LNCaP clone FGC (cell line): Measurements from ENCODE around the gene ZMIZ1.

Source experiments
- DNase-seq: peaks from one replicate; pipeline ENCODE4 v3.0.0-alpha.2; 2011; ENCODE audit warnings: low read depth
- H3K4me3 ChIP-seq: 2 replicates; pipeline ENCODE4 v1.5.1; 2011; ENCODE audit warnings: mild to moderate bottlenecking, low read depth, low read length, control low read depth
- TF ChIP-seq, protein P1 (sequence below): IDR thresholded peaks from 2 replicates; pipeline ENCODE4 v1.5.1; 2012; ENCODE audit warnings: mild to moderate bottlenecking; ENCODE audit not compliant: control insufficient read depth, insufficient read depth; ENCODE audit errors: extremely low read depth

ZMIZ1 gene

DNA sequence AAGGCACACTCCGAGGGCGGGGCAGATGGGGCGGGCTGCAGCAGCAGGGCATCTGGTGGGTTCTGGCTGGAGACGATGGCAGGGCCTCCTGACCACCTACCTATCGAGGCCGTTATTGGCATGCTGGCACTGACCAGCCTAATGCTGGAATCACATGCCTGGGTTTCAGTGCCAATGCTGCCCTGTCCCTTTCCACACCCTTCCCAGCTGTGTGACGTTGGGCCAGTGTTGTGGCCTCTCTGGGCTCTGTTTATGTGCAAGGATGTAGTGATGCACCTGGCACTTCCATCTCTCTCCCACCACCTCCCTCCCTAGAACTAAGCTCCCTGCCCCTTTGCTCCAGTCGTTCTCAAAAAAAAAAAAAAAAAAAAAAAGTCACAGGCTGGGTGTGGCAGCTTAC is 132.9 kb downstream of the ZMIZ1 start:
- DNase-seq, result no peak
- H3K4me3 ChIP-seq, result no peak overlapping the region
- TF ChIP-seq, protein P1, sequence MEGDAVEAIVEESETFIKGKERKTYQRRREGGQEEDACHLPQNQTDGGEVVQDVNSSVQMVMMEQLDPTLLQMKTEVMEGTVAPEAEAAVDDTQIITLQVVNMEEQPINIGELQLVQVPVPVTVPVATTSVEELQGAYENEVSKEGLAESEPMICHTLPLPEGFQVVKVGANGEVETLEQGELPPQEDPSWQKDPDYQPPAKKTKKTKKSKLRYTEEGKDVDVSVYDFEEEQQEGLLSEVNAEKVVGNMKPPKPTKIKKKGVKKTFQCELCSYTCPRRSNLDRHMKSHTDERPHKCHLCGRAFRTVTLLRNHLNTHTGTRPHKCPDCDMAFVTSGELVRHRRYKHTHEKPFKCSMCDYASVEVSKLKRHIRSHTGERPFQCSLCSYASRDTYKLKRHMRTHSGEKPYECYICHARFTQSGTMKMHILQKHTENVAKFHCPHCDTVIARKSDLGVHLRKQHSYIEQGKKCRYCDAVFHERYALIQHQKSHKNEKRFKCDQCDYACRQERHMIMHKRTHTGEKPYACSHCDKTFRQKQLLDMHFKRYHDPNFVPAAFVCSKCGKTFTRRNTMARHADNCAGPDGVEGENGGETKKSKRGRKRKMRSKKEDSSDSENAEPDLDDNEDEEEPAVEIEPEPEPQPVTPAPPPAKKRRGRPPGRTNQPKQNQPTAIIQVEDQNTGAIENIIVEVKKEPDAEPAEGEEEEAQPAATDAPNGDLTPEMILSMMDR, result no peak

DNA sequence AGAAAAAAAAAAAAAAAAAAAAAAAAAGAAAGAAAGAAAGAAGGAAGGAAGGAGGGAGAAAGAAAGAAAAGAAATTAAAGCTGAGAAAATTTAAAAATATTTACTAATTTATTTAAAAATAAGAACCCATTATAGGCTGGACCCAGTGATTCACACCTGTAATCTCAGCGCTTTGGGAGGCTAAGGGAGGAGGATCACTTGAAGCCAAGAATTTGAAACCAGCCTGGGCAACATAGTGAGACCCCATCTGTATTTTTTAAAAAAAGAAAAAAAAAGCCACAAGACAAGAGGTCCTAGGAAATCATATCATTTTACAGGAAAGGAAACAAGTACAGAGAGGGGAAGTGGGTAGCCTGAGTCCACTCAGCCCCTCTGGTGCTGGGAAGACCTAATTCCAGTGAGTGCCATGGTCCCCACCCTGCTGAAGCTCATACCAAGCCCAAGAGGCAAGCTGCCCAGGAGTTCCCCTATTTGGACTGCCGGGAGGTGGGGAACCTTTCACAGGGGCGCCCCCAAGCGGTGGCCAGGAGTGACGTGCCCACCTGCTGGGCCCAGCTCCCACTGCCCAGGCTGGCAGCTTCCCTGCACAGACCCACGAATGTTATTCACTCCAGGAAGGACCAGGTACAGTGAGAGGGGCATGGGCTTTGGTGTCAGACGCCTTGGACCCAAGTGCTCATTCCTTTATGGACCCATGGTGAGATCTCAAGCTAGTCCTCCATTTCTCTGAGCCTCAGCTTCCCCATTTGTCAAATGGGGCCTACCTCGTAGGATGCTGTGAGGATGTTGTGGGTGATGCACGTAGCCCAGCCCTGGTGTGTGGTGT is 133.6 kb downstream of the ZMIZ1 start:
- no peak overlapping the region for H3K4me3 ChIP-seq
- DNase-seq, result no peak
- TF ChIP-seq, protein P1, result peak; percentile 68

DNA sequence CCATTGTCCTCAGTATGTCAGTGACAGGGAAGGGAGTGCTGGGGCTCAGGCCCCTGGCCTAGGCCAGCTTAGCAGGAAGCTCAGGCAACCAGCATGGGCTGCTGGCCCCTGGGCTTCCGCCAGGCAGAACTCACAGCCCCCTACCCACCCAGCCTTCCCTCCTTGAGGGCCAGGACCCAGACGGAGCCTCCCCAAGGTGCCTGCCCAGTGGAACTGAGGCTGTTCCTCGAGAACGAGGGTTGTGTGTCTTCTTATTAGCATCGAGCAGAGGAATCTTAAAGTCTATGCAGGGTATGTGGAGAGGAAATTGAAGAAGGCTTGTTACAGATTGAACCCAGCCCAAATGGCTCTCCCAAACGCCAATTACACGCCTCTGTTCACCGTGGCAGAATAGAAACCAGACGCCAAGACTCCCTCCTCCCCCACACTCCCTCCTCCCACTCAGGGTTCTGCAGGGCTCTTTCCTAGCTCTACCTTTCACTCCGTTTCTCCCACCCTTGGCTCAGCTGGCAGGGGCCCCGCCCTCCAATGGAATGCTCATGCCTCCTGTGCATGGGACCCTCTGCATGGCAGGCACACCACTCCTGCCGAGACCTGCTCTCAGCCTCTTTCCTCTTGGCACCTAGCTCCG is 134.4 kb downstream of the ZMIZ1 start:
- no peak overlapping the region for H3K4me3 ChIP-seq
- DNase-seq, result no peak
- TF ChIP-seq, protein P1, result no peak

DNA sequence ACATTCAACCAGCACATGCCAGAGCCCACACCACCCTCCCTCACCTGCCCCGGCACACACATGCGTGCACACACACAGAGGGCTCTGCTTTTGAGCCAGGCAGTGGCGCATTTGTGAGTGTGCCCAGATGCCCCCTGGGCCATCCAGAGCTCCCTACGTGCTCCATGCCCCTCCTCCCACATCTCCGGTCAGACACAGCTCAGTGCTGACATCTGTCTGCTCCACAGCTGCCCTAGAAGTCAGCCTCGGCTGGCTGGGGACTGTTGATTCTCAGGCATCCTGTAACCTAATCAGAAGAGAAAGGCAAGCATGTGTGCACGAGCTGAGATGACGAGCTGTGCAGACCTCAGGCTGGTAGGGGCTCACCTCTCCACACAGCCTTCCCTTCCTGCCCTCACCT is 135.1 kb downstream of the ZMIZ1 start:
- TF ChIP-seq, protein P1, result no peak
- no peak overlapping the region for H3K4me3 ChIP-seq
- no peak for DNase-seq

DNA sequence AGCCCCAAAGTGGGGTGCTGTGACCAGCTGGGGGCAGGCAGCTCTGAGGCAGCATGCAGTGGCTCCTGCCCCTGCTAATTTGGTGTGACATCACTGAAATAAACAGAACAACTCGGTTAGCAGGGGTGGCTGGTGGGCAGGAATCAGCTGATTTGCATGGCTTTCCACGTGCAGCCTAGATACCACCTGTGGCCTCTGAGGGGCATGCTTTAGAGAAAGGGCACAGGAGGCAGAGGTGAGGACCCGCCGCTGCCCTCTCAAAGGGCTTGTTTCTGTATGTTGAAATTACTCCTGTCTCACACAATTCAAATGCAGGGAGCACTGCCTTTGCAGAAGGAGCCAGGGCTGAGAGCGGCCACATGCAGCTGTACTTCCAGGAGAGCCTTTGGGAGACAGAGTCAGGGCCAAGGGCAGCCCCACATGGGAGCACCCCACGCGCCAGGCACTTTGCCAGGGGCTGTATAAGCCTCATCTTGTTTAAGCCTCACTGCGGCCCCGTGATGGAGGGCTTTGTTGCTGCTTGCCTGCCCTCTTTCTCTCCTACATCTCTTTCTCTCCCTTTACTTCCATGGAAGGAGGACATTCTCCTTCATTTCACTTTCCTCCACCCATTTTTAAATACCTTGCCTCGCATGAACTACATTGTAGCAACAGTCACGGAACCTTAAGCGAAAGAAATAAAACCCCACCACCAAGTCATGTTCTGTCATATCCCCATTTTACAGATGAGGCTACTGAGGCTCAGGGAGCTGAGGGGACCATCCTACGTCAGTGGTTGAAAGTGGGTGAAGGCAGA is 137.7 kb downstream of the ZMIZ1 start:
- no peak overlapping the region for H3K4me3 ChIP-seq
- TF ChIP-seq, protein P1, result no peak
- no peak for DNase-seq

DNA sequence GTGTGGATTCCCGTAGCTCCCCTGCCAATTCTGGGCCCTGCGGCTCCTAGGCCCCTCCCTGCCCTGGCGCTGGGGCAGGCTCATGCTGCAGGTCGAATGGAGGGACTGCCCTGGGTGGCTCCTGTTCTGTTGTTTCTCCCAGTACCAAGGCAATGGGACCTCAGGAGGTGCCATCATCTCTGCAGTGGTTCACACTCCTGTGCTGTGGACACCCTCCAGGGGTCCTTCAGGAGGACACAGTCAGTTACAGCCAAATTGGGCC is 138.3 kb downstream of the ZMIZ1 start:
- DNase-seq, result no peak
- no peak overlapping the region for H3K4me3 ChIP-seq
- TF ChIP-seq, protein P1, result no peak
